ENCODE measurements around the gene DMD. TPM values are rescaled to one million over a fixed set of nuclear protein-coding genes. Genes with fewer than 3 reads are reported as not detected.

DMD gene
- total RNA-seq, 6 experiments from 2014 or later = 18.7 to 43.4 (median 32.9) TPM

DNA sequence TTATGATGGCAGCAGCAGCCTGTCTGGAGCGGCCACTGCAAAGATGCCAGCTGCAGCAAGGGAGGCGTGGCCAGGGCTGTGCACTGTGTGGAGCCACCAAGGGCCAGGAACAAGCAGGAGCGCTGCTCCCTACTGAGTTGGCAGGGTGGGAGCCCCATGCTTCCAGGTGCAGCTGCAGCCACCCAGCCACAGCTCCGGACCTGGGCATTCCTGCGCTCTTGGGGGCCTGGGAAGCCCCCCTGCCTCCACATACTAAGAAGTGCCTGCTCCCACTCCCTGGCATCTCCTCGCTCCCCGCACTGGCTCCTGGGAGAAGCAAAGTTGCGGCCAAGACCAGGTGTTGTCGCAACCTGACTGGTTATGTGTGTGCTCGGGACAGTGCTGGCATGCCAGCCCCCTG, 619.8 kb downstream of the DMD start:
- H3K4me3 ChIP-seq = no peak overlapping the region
- TF ChIP-seq, protein P1, sequence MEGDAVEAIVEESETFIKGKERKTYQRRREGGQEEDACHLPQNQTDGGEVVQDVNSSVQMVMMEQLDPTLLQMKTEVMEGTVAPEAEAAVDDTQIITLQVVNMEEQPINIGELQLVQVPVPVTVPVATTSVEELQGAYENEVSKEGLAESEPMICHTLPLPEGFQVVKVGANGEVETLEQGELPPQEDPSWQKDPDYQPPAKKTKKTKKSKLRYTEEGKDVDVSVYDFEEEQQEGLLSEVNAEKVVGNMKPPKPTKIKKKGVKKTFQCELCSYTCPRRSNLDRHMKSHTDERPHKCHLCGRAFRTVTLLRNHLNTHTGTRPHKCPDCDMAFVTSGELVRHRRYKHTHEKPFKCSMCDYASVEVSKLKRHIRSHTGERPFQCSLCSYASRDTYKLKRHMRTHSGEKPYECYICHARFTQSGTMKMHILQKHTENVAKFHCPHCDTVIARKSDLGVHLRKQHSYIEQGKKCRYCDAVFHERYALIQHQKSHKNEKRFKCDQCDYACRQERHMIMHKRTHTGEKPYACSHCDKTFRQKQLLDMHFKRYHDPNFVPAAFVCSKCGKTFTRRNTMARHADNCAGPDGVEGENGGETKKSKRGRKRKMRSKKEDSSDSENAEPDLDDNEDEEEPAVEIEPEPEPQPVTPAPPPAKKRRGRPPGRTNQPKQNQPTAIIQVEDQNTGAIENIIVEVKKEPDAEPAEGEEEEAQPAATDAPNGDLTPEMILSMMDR (IDR thresholded peaks at IDR 0.05) = no peak
- no peak for TF ChIP-seq POLR2A (IDR thresholded peaks at IDR 0.05)
- H3K9me3 ChIP-seq = peaks cover 0 to 4% (median 0%) of the 10 kb centered on the region in 4 donors
- H3K4me1 ChIP-seq = no peaks in the 10 kb centered on the region
- no peaks in the 10 kb centered on the region for H3K36me3 ChIP-seq
- no peak for ATAC-seq
- H3K27ac ChIP-seq = no peak overlapping the region
- DNase-seq = no peak
- WGBS (ENCODE audit: insufficient coverage, low coverage, low lambda C conversion rate, missing lambda C conversion rate) = 72% methylated on average over 6 of the region's 10 CpGs
- intact Hi-C loops (cut with DNase I) = no loop called here
- H3K27me3 ChIP-seq = no peaks in the 10 kb centered on the region

DNA sequence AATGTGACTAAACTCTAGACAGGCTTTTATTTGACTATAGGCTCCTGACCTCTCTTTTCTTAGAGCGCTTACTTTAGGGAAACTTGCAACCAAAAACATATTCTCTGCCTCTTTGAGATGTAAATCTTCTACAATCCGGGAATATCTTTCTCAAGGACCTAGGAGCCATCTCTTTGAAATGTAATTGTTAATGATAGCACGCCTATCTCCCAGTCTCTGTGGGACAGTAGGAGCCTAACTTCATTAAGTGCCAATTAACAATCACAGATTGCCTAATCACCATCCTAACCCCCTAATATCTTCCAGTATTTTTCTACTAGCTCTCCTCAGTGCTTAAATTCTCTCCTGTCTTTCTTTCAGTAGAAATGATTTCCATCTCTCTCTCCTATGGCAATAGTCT, 628.6 kb downstream of the DMD start:
- DNase-seq (no peak), ATAC-seq (no peak)
- intact Hi-C loops (cut with DNase I) = no loop called here
- H3K4me1 ChIP-seq = no peaks in the 10 kb centered on the region
- no peaks in the 10 kb centered on the region for H3K36me3 ChIP-seq
- H3K9me3 ChIP-seq = no peaks in the 10 kb centered on the region
- H3K27ac ChIP-seq = no peak overlapping the region
- TF ChIP-seq, protein P1 (IDR thresholded peaks at IDR 0.05) = no peak
- no peak for TF ChIP-seq POLR2A (IDR thresholded peaks at IDR 0.05)
- 36% methylated on average over 3 of the region's 3 CpGs for WGBS (ENCODE audit: insufficient coverage, low coverage, low lambda C conversion rate, missing lambda C conversion rate)
- no peaks in the 10 kb centered on the region for H3K27me3 ChIP-seq
- no peak overlapping the region for H3K4me3 ChIP-seq

DNA sequence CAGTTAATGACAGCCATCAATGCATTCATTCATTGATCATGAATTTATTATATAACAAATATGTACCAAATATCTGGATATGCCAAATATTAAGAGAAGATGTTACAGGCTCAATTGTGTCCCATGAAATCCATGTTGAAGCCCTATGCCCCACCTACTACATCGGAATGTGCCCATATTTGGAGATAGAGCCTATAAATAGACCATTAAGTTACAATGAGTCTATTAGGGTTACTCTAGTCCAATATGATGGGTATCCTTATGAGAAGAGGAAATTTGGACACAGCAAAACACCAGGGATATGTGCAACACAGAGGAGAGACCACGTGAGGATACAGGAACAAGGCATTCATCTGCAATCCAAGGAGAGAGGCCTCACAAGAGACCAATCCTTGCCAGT, 634.5 kb downstream of the DMD start:
- no peak for DNase-seq
- Histone ChIP-seq H3K27me3 (peaks cover 0 to 3% of the 10 kb centered on the region in 2 donors), H3K9me3 (no peaks in the 10 kb centered on the region), H3K27ac (no peak overlapping the region), H3K4me1 (no peaks in the 10 kb centered on the region), H3K36me3 (no peaks in the 10 kb centered on the region), H3K4me3 (no peak overlapping the region)
- no peak for TF ChIP-seq POLR2A (IDR thresholded peaks at IDR 0.05)
- TF ChIP-seq, protein P1 (IDR thresholded peaks at IDR 0.05) = no peak
- ATAC-seq = no peak
- intact Hi-C loops (cut with DNase I) = no loop called here
- 48% methylated on average over 2 of the region's 2 CpGs for WGBS (ENCODE audit: insufficient coverage, low coverage, low lambda C conversion rate, missing lambda C conversion rate)

DNA sequence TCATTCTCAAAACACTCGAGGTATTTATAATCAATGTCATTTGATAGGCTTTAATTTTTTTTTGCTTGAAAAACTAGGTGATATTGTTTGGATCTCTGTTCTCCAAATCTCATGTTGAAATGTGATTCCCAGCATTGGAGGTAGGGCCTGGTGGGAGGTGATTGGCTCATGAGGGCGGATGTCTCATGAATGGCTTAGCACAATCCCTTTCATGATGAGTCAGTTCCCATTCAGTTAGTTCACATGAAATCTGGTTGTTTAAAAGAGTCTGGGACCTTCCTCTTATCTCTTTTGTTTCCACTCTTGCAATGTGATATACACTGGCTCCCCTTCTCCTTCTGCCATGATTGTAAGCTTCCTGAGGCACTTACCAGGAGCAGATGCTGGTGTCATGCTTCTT, 638.7 kb downstream of the DMD start:
- no peak for ATAC-seq
- TF ChIP-seq, protein P1 (IDR thresholded peaks at IDR 0.05) = no peak
- no peak for TF ChIP-seq POLR2A (IDR thresholded peaks at IDR 0.05)
- WGBS (ENCODE audit: insufficient coverage, low coverage, low lambda C conversion rate, missing lambda C conversion rate) = 32% methylated on average over 2 of the region's 2 CpGs

DNA sequence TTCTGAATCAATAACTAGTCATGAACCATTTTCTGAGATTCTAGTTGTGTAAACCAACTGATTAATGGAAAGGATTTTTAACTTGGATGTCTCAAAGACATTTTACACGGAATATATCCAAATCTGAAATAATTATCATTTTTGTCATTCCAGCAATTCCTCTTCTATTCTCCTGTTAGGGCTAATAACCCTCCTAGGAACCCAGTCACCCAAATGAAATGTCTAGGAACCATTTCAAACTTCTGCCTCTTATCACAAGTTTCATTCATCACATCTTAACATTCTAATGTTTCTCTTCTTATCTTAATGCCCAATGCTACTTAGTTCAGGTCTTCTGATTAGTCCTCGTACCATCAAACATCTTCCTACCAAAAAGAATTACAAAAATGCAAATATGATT, 639.8 kb downstream of the DMD start:
- Histone ChIP-seq H3K9me3 (no peaks in the 10 kb centered on the region), H3K4me3 (no peak overlapping the region), H3K4me1 (no peaks in the 10 kb centered on the region), H3K27ac (no peak overlapping the region), H3K27me3 (peaks cover 0 to 3% of the 10 kb centered on the region in 2 donors), H3K36me3 (no peaks in the 10 kb centered on the region)
- ATAC-seq (no peak), DNase-seq (no peak)
- intact Hi-C loops (cut with DNase I) = no loop called here
- TF ChIP-seq, protein P1 (IDR thresholded peaks at IDR 0.05) = no peak
- no peak for TF ChIP-seq POLR2A (IDR thresholded peaks at IDR 0.05)
- 12% methylated on average over 2 of the region's 2 CpGs for WGBS (ENCODE audit: insufficient coverage, low coverage, low lambda C conversion rate, missing lambda C conversion rate)

More for the DNA sequence above, 638.7 kb downstream of the DMD start:
- Histone ChIP-seq H3K4me3 (no peak overlapping the region), H3K9me3 (no peaks in the 10 kb centered on the region), H3K27ac (no peak overlapping the region), H3K36me3 (no peaks in the 10 kb centered on the region), H3K4me1 (no peaks in the 10 kb centered on the region), H3K27me3 (peaks cover 0 to 3% of the 10 kb centered on the region in 2 donors)
- DNase-seq = no peak
- intact Hi-C loops (cut with DNase I) = no loop called here
